PFSK-1 (cell line): Measurements from ENCODE around the gene SNX8.

Experiments
- POLR2AphosphoS5 ChIP-seq: IDR thresholded peaks from 2 replicates; pipeline ENCODE4 v1.6.1; 2012; ENCODE audit warnings: low read depth, mild to moderate bottlenecking, control low read depth, low read length, moderate library complexity
- REST ChIP-seq, 2 experiments: IDR thresholded peaks; 2 replicates each; pipeline versions ENCODE4 v1.6.1 to v1.8.0; 2011 to 2012; ENCODE audit warnings: low read depth in 2 of 2, low read length in 2 of 2, control low read depth in 1 of 2, inconsistent platforms in 1 of 2, mild to moderate bottlenecking in 1 of 2, moderate library complexity in 1 of 2; ENCODE audit not compliant: insufficient read depth in 1 of 2
- TAF1 ChIP-seq: IDR thresholded peaks from 2 replicates; pipeline ENCODE4 v1.6.1; 2012; ENCODE audit warnings: low read length, control low read depth, borderline replicate concordance; ENCODE audit not compliant: insufficient read depth

- TF ChIP-seq TAF1 (no peak), POLR2AphosphoS5 (no peak), REST (IDR thresholded peaks at IDR 0.05; ENCODE audit: insufficient read depth in 1 of 2, low read depth in 2 of 2, low read length in 2 of 2) (no peak)
Measured at GRCh38 chr7:2224491-2224928, 89.7 kb downstream of the SNX8 start.
